HG02970 (cell line): ENCODE results near the gene TAF11L13.

ENCODE experiments used
- ATAC-seq: cut with Tn5 transposase; IDR thresholded peaks from one replicate; pipeline ENCODE4 v1.9.1; 2021; ENCODE audit warnings: mild to moderate bottlenecking, moderate library complexity, moderate number of reproducible peaks; ENCODE audit not compliant: unreplicated experiment, low FRiP score

Gene TAF11L13

DNA sequence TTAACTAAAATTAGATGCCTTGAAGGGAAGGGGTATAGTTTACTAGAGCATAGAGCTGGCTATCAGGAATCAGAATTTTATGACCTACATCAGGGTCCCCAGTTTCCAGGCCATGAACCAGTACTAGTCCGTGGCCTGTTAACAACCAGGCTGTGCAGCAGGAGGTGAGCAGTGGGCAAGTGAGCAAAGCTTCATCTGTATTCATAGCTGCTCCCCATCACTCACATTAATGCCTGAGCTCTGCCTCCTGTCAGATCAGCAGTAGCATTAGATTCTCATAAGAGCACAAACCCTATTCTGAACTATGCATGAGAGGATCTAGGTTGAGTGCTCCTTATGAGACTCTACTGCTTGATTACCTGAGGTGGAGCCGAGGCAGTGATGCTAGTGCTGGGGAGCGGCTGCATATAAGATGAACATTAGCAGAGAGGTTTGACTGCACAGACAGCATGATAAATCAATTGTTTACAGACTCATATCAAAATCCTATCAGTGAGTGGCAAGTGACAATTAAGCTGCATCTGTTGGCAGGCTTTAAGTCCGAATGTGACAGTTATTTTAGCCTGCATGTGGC, 47.0 kb downstream of the TAF11L13 start:
- ATAC-seq: no peak

GRCh38 chr5:17679597-17680203, 47.8 kb downstream of the TAF11L13 start:
- ATAC-seq: no peak

GRCh38 chr5:17680737-17681136, 48.8 kb downstream of the TAF11L13 start:
- ATAC-seq: no peak
